Measurements from ENCODE around the gene ZDHHC16.

The ZDHHC16 gene

DNA sequence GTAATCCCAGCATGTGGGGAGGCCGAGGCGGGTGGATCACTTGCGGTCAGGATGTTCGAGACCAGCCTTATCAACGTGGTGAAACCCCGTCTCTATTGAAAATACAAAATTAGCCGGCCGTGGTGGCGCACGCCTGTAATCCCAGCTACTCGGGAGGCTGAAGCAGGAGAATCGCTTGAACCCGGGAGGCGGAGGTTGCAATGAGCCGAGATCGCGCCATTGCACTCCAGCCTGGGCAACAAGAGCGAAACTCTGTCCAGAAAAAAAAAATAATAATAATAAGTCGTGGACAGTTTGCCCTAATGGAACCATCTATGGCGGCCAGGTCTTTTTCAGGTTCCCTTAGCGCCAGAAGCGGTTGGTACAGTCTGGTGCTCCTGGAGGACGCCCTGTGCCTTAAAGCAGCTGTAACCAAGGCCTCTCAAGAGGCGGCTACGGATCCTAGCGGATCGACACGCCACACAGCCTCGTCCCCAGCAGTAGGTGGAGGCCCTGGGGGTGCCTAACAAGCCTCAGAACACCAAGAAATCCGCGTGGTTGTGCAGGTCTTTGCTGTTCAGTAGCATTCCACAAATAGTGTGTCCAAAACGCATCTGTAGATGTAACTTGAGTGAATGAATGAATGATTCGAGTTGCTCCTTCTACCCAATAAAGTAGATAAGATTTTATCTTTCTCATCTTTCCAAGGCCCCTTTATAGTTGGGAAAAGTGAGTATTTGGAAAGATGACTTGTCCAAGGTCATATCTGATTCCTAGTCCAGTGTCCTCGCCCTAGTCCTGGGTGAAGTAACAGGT lies 19.0 kb upstream of the ZDHHC16 start:
- TF ChIP-seq CTCF (IDR thresholded peaks at IDR 0.05): no peak

GRCh38 chr10:97427571-97428179 lies 18.3 kb upstream of the ZDHHC16 start:
- no peak for TF ChIP-seq CTCF (IDR thresholded peaks at IDR 0.05)

- TF ChIP-seq CTCF (IDR thresholded peaks at IDR 0.05): no peak
Measured at GRCh38 chr10:97428572-97428981, 17.4 kb upstream of the ZDHHC16 start.

GRCh38 chr10:97434055-97434454 lies 11.9 kb upstream of the ZDHHC16 start:
- no peak for TF ChIP-seq CTCF (IDR thresholded peaks at IDR 0.05)

GRCh38 chr10:97434557-97434956 lies 11.4 kb upstream of the ZDHHC16 start:
- no peak for TF ChIP-seq CTCF (IDR thresholded peaks at IDR 0.05)

GRCh38 chr10:97435211-97435610 lies 10.8 kb upstream of the ZDHHC16 start:
- no peak for TF ChIP-seq CTCF (IDR thresholded peaks at IDR 0.05)

- TF ChIP-seq CTCF (IDR thresholded peaks at IDR 0.05): no peak
Measured at GRCh38 chr10:97442277-97442676, 3.7 kb upstream of the ZDHHC16 start.
